ENCODE measurements around the gene KCNMB1. TPM values are rescaled to one million over a fixed set of nuclear protein-coding genes. Genes with fewer than 3 reads are reported as not detected.
"Not testable (repeated sequence)": the region's sequence is repeated elsewhere in the genome, so short reads cannot be mapped to it uniquely, and the experiment has no call there.

KCNMB1 gene
- polyA plus RNA-seq, 2 donors: 4.2 to 8.2 TPM

DNA sequence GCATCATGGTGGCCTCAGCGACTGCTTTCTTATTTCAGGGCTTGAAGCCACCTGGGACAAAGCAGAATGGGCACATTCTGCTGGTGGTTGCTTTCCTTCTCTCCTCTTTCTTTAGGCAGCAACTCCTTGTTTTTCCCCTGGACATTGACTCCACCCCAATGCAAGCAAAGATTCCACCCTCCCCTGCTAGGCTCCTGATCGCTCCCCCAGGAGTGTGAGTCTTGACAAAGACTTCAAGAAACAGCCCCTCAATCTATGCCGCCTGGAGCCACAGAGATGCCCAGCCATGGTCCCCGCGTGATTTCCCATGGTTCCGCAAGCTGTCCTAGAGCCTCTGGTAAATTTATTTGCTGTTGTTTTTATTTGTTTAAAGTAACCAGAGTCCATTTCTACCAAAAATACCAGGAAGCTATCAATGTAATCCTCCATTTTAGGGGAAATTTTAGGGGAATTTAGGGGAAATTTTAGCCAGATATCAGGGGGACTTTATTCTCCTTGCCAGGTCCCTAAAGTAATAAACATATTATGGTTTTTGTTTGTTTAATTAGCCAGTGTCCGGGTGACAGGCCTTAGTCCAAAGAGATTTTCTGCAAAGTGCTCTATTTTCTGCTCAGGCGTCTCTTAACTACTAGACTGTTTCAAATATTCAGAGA, 2.3 kb downstream of the KCNMB1 start:
- Histone ChIP-seq H3K9me3 (ENCODE audit: control insufficient read depth in 2 of 2, insufficient read depth in 1 of 2, low read depth in 1 of 2, low read length in 1 of 2) (no peaks in the 10 kb centered on the region), H3K27me3 (ENCODE audit: control insufficient read depth in 1 of 2, insufficient read depth in 2 of 2, low read length in 2 of 2) (no peaks in the 10 kb centered on the region), H3K4me3 (ENCODE audit: low read depth in 1 of 2, low read length in 2 of 2) (peak overlapping the region in 1 of 2 donors; percentile 31), H3K36me3 (ENCODE audit: control insufficient read depth in 2 of 2, insufficient read depth in 2 of 2, low read length in 1 of 2) (no peaks in the 10 kb centered on the region), H3K27ac (ENCODE audit: low read depth in 2 of 2, low read length in 1 of 2) (peak overlapping the region; percentile 18 to 48), H3K4me1 (ENCODE audit: control insufficient read depth in 2 of 2, insufficient read depth in 2 of 2, low read length in 1 of 2) (peaks cover 0 to 5% of the 10 kb centered on the region in 2 donors)
- 71 to 77% methylated on average over 8 of the region's 8 CpGs for WGBS, 2 donors

DNA sequence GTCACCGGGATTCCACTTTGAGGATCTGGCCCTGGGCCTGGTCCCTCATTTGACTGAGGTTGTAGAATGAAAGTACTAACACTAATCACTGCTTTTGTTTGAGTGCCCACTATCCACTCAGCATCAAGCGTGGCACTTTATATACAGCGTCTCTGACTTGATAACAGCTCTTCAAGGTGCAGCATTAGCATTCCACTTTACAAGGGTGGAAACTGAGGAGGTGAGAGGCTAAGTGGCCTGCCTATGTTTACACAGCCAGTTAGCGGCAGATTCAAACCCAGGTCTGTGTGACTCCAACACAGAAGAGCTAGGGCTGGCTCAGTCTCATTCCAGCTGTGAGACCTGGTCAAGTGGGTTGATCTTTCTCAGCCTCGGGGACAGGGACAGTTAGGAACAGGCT, 5.9 kb downstream of the KCNMB1 start:
- Histone ChIP-seq H3K9me3 (ENCODE audit: control insufficient read depth in 2 of 2, insufficient read depth in 1 of 2, low read depth in 1 of 2, low read length in 1 of 2) (no peaks in the 10 kb centered on the region), H3K36me3 (ENCODE audit: control insufficient read depth in 2 of 2, insufficient read depth in 2 of 2, low read length in 1 of 2) (no peaks in the 10 kb centered on the region), H3K27ac (ENCODE audit: low read depth in 2 of 2, low read length in 1 of 2) (no peak overlapping the region), H3K27me3 (ENCODE audit: control insufficient read depth in 1 of 2, insufficient read depth in 2 of 2, low read length in 2 of 2) (no peaks in the 10 kb centered on the region), H3K4me3 (ENCODE audit: low read depth in 1 of 2, low read length in 2 of 2) (no peak overlapping the region), H3K4me1 (ENCODE audit: control insufficient read depth in 2 of 2, insufficient read depth in 2 of 2, low read length in 1 of 2) (peaks cover 0 to 7% of the 10 kb centered on the region in 2 donors)
- WGBS, 2 donors: 71 to 84% methylated on average over 5 of the region's 5 CpGs

GRCh38 chr5:170382790-170383189, 6.4 kb downstream of the KCNMB1 start:
- H3K36me3 ChIP-seq (ENCODE audit: control insufficient read depth in 2 of 2, insufficient read depth in 2 of 2, low read length in 1 of 2): no peaks in the 10 kb centered on the region
- no peaks in the 10 kb centered on the region for H3K27me3 ChIP-seq (ENCODE audit: control insufficient read depth in 1 of 2, insufficient read depth in 2 of 2, low read length in 2 of 2)
- no peak overlapping the region for H3K4me3 ChIP-seq (ENCODE audit: low read depth in 1 of 2, low read length in 2 of 2)
- peaks cover 0 to 5% of the 10 kb centered on the region in 2 donors for H3K4me1 ChIP-seq (ENCODE audit: control insufficient read depth in 2 of 2, insufficient read depth in 2 of 2, low read length in 1 of 2)
- no peaks in the 10 kb centered on the region for H3K9me3 ChIP-seq (ENCODE audit: control insufficient read depth in 2 of 2, insufficient read depth in 1 of 2, low read depth in 1 of 2, low read length in 1 of 2)
- H3K27ac ChIP-seq (ENCODE audit: low read depth in 2 of 2, low read length in 1 of 2): no peak overlapping the region
- 79 to 87% methylated on average over 2 of the region's 2 CpGs for WGBS, 2 donors

GRCh38 chr5:170380361-170380951, 8.7 kb downstream of the KCNMB1 start:
- Histone ChIP-seq H3K9me3 (ENCODE audit: control insufficient read depth in 2 of 2, insufficient read depth in 1 of 2, low read depth in 1 of 2, low read length in 1 of 2) (peaks cover 0 to 3% of the 10 kb centered on the region in 2 donors), H3K27ac (ENCODE audit: low read depth in 2 of 2, low read length in 1 of 2) (no peak overlapping the region), H3K27me3 (ENCODE audit: control insufficient read depth in 1 of 2, insufficient read depth in 2 of 2, low read length in 2 of 2) (no peaks in the 10 kb centered on the region), H3K4me3 (ENCODE audit: low read depth in 1 of 2, low read length in 2 of 2) (no peak overlapping the region), H3K36me3 (ENCODE audit: control insufficient read depth in 2 of 2, insufficient read depth in 2 of 2, low read length in 1 of 2) (no peaks in the 10 kb centered on the region), H3K4me1 (ENCODE audit: control insufficient read depth in 2 of 2, insufficient read depth in 2 of 2, low read length in 1 of 2) (peaks cover 0 to 3% of the 10 kb centered on the region in 2 donors)
- WGBS, 2 donors: 40 to 53% methylated on average over 3 of the region's 3 CpGs

DNA sequence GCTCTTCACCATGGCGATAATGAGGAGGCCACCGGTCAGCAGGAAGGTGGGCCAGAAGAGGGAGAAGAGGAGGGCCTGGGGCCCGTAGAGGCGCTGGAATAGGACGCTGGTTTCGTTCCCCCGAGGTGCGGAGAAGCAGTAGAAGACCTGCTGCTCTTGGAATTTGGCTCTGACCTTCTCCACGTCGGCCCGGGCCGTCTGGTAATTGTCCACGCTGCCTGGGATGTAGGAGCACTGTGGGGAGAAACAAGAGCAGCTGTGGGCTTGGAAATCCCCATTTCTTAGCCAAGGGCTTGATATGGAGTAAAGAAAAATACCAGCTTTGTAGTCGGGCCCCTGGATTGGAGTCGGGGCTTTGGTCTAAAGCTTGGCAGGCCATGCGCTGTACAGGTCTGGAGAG, 10.4 kb downstream of the KCNMB1 start:
- Histone ChIP-seq H3K4me1 (ENCODE audit: control insufficient read depth in 2 of 2, insufficient read depth in 2 of 2, low read length in 1 of 2) (peaks cover 0 to 3% of the 10 kb centered on the region in 2 donors), H3K9me3 (ENCODE audit: control insufficient read depth in 2 of 2, insufficient read depth in 1 of 2, low read depth in 1 of 2, low read length in 1 of 2) (peaks cover 0 to 3% of the 10 kb centered on the region in 2 donors), H3K27ac (ENCODE audit: low read depth in 2 of 2, low read length in 1 of 2) (no peak overlapping the region), H3K27me3 (ENCODE audit: control insufficient read depth in 1 of 2, insufficient read depth in 2 of 2, low read length in 2 of 2) (no peaks in the 10 kb centered on the region), H3K36me3 (ENCODE audit: control insufficient read depth in 2 of 2, insufficient read depth in 2 of 2, low read length in 1 of 2) (no peaks in the 10 kb centered on the region), H3K4me3 (ENCODE audit: low read depth in 1 of 2, low read length in 2 of 2) (no peak overlapping the region)
- WGBS, 2 donors: 81 to 85% methylated on average over 16 of the region's 16 CpGs

- no peak overlapping the region for H3K4me3 ChIP-seq (ENCODE audit: low read depth in 1 of 2, low read length in 2 of 2)
- no peak overlapping the region for H3K27ac ChIP-seq (ENCODE audit: low read depth in 2 of 2, low read length in 1 of 2)
- H3K4me1 ChIP-seq (ENCODE audit: control insufficient read depth in 2 of 2, insufficient read depth in 2 of 2, low read length in 1 of 2): peaks cover 0 to 3% of the 10 kb centered on the region in 2 donors
- H3K9me3 ChIP-seq (ENCODE audit: control insufficient read depth in 2 of 2, insufficient read depth in 1 of 2, low read depth in 1 of 2, low read length in 1 of 2): peaks cover 0 to 3% of the 10 kb centered on the region in 2 donors
- H3K36me3 ChIP-seq (ENCODE audit: control insufficient read depth in 2 of 2, insufficient read depth in 2 of 2, low read length in 1 of 2): no peaks in the 10 kb centered on the region
- H3K27me3 ChIP-seq (ENCODE audit: control insufficient read depth in 1 of 2, insufficient read depth in 2 of 2, low read length in 2 of 2): no peaks in the 10 kb centered on the region
- 93% methylated on average over 11 of the region's 11 CpGs for WGBS, 2 donors
Observed at GRCh38 chr5:170377027-170377426, 12.1 kb downstream of the KCNMB1 start.

DNA sequence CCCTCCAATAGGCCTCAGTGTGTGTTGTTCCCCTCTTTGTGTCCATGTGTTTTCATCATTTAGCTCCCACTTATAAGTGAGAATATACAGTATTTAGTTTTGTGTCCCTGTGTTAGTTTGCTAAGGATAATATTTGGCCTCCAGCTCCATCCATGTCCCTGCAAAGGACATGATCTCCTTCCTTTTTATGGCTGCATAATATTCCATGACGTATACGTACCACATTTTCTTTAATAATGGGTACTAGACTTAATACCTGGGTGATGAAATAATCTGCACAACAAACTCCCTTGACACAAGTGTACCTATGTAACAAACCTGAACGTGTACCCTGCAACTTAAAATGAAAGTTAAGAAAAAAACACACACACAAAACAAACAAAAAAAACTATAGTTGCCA, 12.6 kb downstream of the KCNMB1 start:
- not testable (repeated sequence) for H3K4me3 ChIP-seq (ENCODE audit: low read depth in 1 of 2, low read length in 2 of 2); H3K27ac ChIP-seq (ENCODE audit: low read depth in 2 of 2, low read length in 1 of 2); H3K27me3 ChIP-seq (ENCODE audit: control insufficient read depth in 1 of 2, insufficient read depth in 2 of 2, low read length in 2 of 2); H3K36me3 ChIP-seq (ENCODE audit: control insufficient read depth in 2 of 2, insufficient read depth in 2 of 2, low read length in 1 of 2); H3K4me1 ChIP-seq (ENCODE audit: control insufficient read depth in 2 of 2, insufficient read depth in 2 of 2, low read length in 1 of 2); H3K9me3 ChIP-seq (ENCODE audit: control insufficient read depth in 2 of 2, insufficient read depth in 1 of 2, low read depth in 1 of 2, low read length in 1 of 2)
- 89 to 91% methylated on average over 3 of the region's 3 CpGs for WGBS, 2 donors

GRCh38 chr5:170375283-170375682, 13.9 kb downstream of the KCNMB1 start:
- no peaks in the 10 kb centered on the region for H3K4me1 ChIP-seq (ENCODE audit: control insufficient read depth in 2 of 2, insufficient read depth in 2 of 2, low read length in 1 of 2)
- H3K27me3 ChIP-seq (ENCODE audit: control insufficient read depth in 1 of 2, insufficient read depth in 2 of 2, low read length in 2 of 2): no peaks in the 10 kb centered on the region
- H3K4me3 ChIP-seq (ENCODE audit: low read depth in 1 of 2, low read length in 2 of 2): no peak overlapping the region
- no peak overlapping the region for H3K27ac ChIP-seq (ENCODE audit: low read depth in 2 of 2, low read length in 1 of 2)
- WGBS, 2 donors: 87 to 90% methylated on average over 1 of the region's 1 CpG
- H3K36me3 ChIP-seq (ENCODE audit: control insufficient read depth in 2 of 2, insufficient read depth in 2 of 2, low read length in 1 of 2): no peaks in the 10 kb centered on the region
- peaks cover 0 to 3% of the 10 kb centered on the region in 2 donors for H3K9me3 ChIP-seq (ENCODE audit: control insufficient read depth in 2 of 2, insufficient read depth in 1 of 2, low read depth in 1 of 2, low read length in 1 of 2)

- Histone ChIP-seq H3K36me3 (ENCODE audit: control insufficient read depth in 2 of 2, insufficient read depth in 2 of 2, low read length in 1 of 2) (no peaks in the 10 kb centered on the region), H3K27ac (ENCODE audit: low read depth in 2 of 2, low read length in 1 of 2) (no peak overlapping the region), H3K4me3 (ENCODE audit: low read depth in 1 of 2, low read length in 2 of 2) (no peak overlapping the region), H3K9me3 (ENCODE audit: control insufficient read depth in 2 of 2, insufficient read depth in 1 of 2, low read depth in 1 of 2, low read length in 1 of 2) (peaks cover 0 to 3% of the 10 kb centered on the region in 2 donors), H3K4me1 (ENCODE audit: control insufficient read depth in 2 of 2, insufficient read depth in 2 of 2, low read length in 1 of 2) (no peaks in the 10 kb centered on the region), H3K27me3 (ENCODE audit: control insufficient read depth in 1 of 2, insufficient read depth in 2 of 2, low read length in 2 of 2) (no peaks in the 10 kb centered on the region)
- 58 to 82% methylated on average over 2 of the region's 2 CpGs for WGBS, 2 donors
Observed at GRCh38 chr5:170372971-170373370, 16.2 kb downstream of the KCNMB1 start.

GRCh38 chr5:170368586-170368985, 20.6 kb downstream of the KCNMB1 start:
- WGBS, 2 donors: 82 to 87% methylated on average over 5 of the region's 5 CpGs
- H3K36me3 ChIP-seq (ENCODE audit: control insufficient read depth in 2 of 2, insufficient read depth in 2 of 2, low read length in 1 of 2): no peaks in the 10 kb centered on the region
- no peaks in the 10 kb centered on the region for H3K27me3 ChIP-seq (ENCODE audit: control insufficient read depth in 1 of 2, insufficient read depth in 2 of 2, low read length in 2 of 2)
- H3K27ac ChIP-seq (ENCODE audit: low read depth in 2 of 2, low read length in 1 of 2): no peak overlapping the region
- H3K4me1 ChIP-seq (ENCODE audit: control insufficient read depth in 2 of 2, insufficient read depth in 2 of 2, low read length in 1 of 2): no peaks in the 10 kb centered on the region
- H3K9me3 ChIP-seq (ENCODE audit: control insufficient read depth in 2 of 2, insufficient read depth in 1 of 2, low read depth in 1 of 2, low read length in 1 of 2): no peaks in the 10 kb centered on the region
- H3K4me3 ChIP-seq (ENCODE audit: low read depth in 1 of 2, low read length in 2 of 2): no peak overlapping the region

All from esophagus (tissue), 2 donors.